H9 (cell line): ENCODE data around the gene SEPTIN5. TPM values are rescaled to one million over a fixed set of nuclear protein-coding genes. Genes with fewer than 3 reads are reported as not detected.

Source experiments
- DNase-seq: peaks from one replicate; pipeline ENCODE4 v3.0.0-alpha.2; 2017
- H2AFZ ChIP-seq: one replicate; pipeline ENCODE4 v1.6.1; 2013; ENCODE audit warnings: mild to moderate bottlenecking, low read length, control low read depth, moderate library complexity
- H2AK5ac ChIP-seq: 2 replicates; pipeline ENCODE4 v1.6.1; 2013; ENCODE audit warnings: low read length, control low read depth, mixed read lengths; ENCODE audit not compliant: insufficient read length
- H2BK120ac ChIP-seq: one replicate; pipeline ENCODE4 v1.6.1; 2013; ENCODE audit warnings: low read depth, mild to moderate bottlenecking, low read length, control low read depth, inconsistent platforms; ENCODE audit not compliant: poor library complexity, severe bottlenecking
- H2BK12ac ChIP-seq: 2 replicates; pipeline ENCODE4 v1.6.1; 2013; ENCODE audit warnings: low read length, control low read depth, mixed read lengths, low read depth; ENCODE audit not compliant: insufficient read length
- H2BK15ac ChIP-seq: 2 replicates; pipeline ENCODE4 v1.6.1; 2013; ENCODE audit warnings: low read depth, low read length, control low read depth
- H2BK20ac ChIP-seq: one replicate; pipeline ENCODE4 v1.6.1; 2013; ENCODE audit warnings: low read depth, mild to moderate bottlenecking, low read length, control low read depth, inconsistent platforms; ENCODE audit not compliant: poor library complexity, severe bottlenecking
- H2BK5ac ChIP-seq: 2 replicates; pipeline ENCODE4 v1.6.1; 2013; ENCODE audit warnings: low read length, control low read depth, mixed read lengths; ENCODE audit not compliant: insufficient read length
- H3K14ac ChIP-seq: 2 replicates; pipeline ENCODE4 v1.6.1; 2013; ENCODE audit warnings: low read length, control low read depth; ENCODE audit not compliant: insufficient read depth
- H3K18ac ChIP-seq: 2 replicates; pipeline ENCODE4 v1.6.1; 2013; ENCODE audit warnings: low read depth, mild to moderate bottlenecking, mixed read lengths, low read length, control low read depth; ENCODE audit not compliant: insufficient read length
- H3K23ac ChIP-seq: 2 replicates; pipeline ENCODE4 v1.6.1; 2013; ENCODE audit warnings: low read length, control low read depth, mixed read lengths, low read depth; ENCODE audit not compliant: insufficient read length
- H3K23me2 ChIP-seq: 2 replicates; pipeline ENCODE4 v1.6.1; 2013; ENCODE audit warnings: low read depth, mild to moderate bottlenecking, mixed read lengths, low read length, control low read depth; ENCODE audit not compliant: insufficient read length, poor library complexity, severe bottlenecking
- H3K27ac ChIP-seq: 2 replicates; pipeline ENCODE4 v1.5.1; 2013; ENCODE audit warnings: low read length, control low read depth, mixed read lengths, low read depth; ENCODE audit not compliant: insufficient read length
- H3K27me3 ChIP-seq: 2 replicates; pipeline ENCODE4 v1.6.1; 2013; ENCODE audit warnings: low read length, control low read depth, inconsistent platforms; ENCODE audit not compliant: insufficient read depth
- H3K4ac ChIP-seq: 2 replicates; pipeline ENCODE4 v1.6.1; 2013; ENCODE audit warnings: low read depth, mild to moderate bottlenecking, control low read depth, inconsistent platforms, low read length, moderate library complexity
- H3K4me1 ChIP-seq: 2 replicates; pipeline ENCODE4 v1.6.1; 2013; ENCODE audit warnings: low read length, control low read depth, inconsistent platforms; ENCODE audit not compliant: insufficient read depth
- H3K4me2 ChIP-seq: 2 replicates; pipeline ENCODE4 v1.6.1; 2013; ENCODE audit warnings: low read length, control low read depth, mixed read lengths; ENCODE audit not compliant: insufficient read length, insufficient read depth
- H3K56ac ChIP-seq: 2 replicates; pipeline ENCODE4 v1.6.1; 2013; ENCODE audit warnings: low read depth, mild to moderate bottlenecking, mixed read lengths, low read length, control low read depth; ENCODE audit not compliant: insufficient read length
- H3K79me1 ChIP-seq: 2 replicates; pipeline ENCODE4 v1.6.1; 2013; ENCODE audit warnings: low read depth, mild to moderate bottlenecking, moderate library complexity, low read length, control low read depth, inconsistent platforms; ENCODE audit not compliant: insufficient read depth, poor library complexity, severe bottlenecking
- H3K79me2 ChIP-seq: 2 replicates; pipeline ENCODE4 v1.6.1; 2013; ENCODE audit warnings: low read length, control low read depth, inconsistent platforms; ENCODE audit not compliant: insufficient read depth
- H3K9ac ChIP-seq: 2 replicates; pipeline ENCODE4 v1.6.1; 2013; ENCODE audit warnings: low read length, control low read depth, mixed read lengths; ENCODE audit not compliant: insufficient read length; ENCODE audit errors: extremely low read depth
- H3K9me3 ChIP-seq: one replicate; pipeline ENCODE4 v1.6.1; 2013; ENCODE audit warnings: low read depth, low read length, inconsistent platforms; ENCODE audit not compliant: control insufficient read depth
- H3T11ph ChIP-seq: one replicate; pipeline ENCODE4 v1.6.1; 2013; ENCODE audit warnings: mild to moderate bottlenecking, low read length, control low read depth, inconsistent platforms
- H4K20me1 ChIP-seq: one replicate; pipeline ENCODE4 v1.6.1; 2013; ENCODE audit not compliant: control insufficient read depth, insufficient read length, insufficient read depth
- H4K5ac ChIP-seq: 2 replicates; pipeline ENCODE4 v1.6.1; 2013; ENCODE audit warnings: low read depth, mild to moderate bottlenecking, mixed read lengths, low read length, control low read depth; ENCODE audit not compliant: insufficient read length
- H4K8ac ChIP-seq: replicated peaks from 2 replicates; pipeline ENCODE4 v1.6.1; 2013; ENCODE audit warnings: low read length, control low read depth, mixed read lengths, low read depth; ENCODE audit not compliant: insufficient read length
- H4K91ac ChIP-seq: 2 replicates; pipeline ENCODE4 v1.6.1; 2013; ENCODE audit warnings: low read depth, mild to moderate bottlenecking, moderate library complexity, mixed read lengths, low read length, control low read depth; ENCODE audit not compliant: insufficient read length
- H3K27ac Mint-ChIP-seq, 3 experiments: 2 replicates in 2 of 3; 3 replicates in 1 of 3; pipeline ENCODE4 v1.8.0; 2020 to 2021; ENCODE audit warnings: mixed read lengths in 3 of 3, mild to moderate bottlenecking in 1 of 3, moderate library complexity in 1 of 3
- H3K27me3 Mint-ChIP-seq: 2 replicates; pipeline ENCODE4 v1.8.0; 2021; ENCODE audit warnings: low read depth, mild to moderate bottlenecking, moderate library complexity, mixed read lengths
- H3K36me3 Mint-ChIP-seq, 3 experiments: 2 replicates in 2 of 3; 3 replicates in 1 of 3; pipeline ENCODE4 v1.8.0; 2020 to 2021; ENCODE audit warnings: low read depth in 3 of 3, mixed read lengths in 3 of 3; ENCODE audit not compliant: insufficient read depth in 1 of 3
- H3K4me1 Mint-ChIP-seq, 2 experiments: 2 replicates each; pipeline ENCODE4 v1.8.0; 2020; ENCODE audit warnings: mixed read lengths in 2 of 2
- H3K4me3 Mint-ChIP-seq, 2 experiments: 2 replicates in 1 of 2; 3 replicates in 1 of 2; pipeline ENCODE4 v1.8.0; 2020 to 2021; ENCODE audit warnings: mild to moderate bottlenecking in 2 of 2, mixed read lengths in 2 of 2, moderate library complexity in 1 of 2
- H3K9me3 Mint-ChIP-seq, 2 experiments: 2 replicates in 1 of 2; 3 replicates in 1 of 2; pipeline ENCODE4 v1.8.0; 2020; ENCODE audit warnings: mild to moderate bottlenecking in 2 of 2, mixed read lengths in 2 of 2, moderate library complexity in 1 of 2
- CTCF ChIP-seq: fragments of 200-600 bp; sonication (generic); conservative IDR thresholded peaks from 3 replicates; pipeline ENCODE4 v1.8.0; 2021; ENCODE audit warnings: antibody characterized with exemption, mild to moderate bottlenecking
- WGBS: extraction: QIAGEN DNeasy Blood & Tissue Kit; methylation state at CpG from one replicate; pipeline ENCODE4 v1.1.7; 2013; ENCODE audit warnings: missing lambda C conversion rate, low lambda C conversion rate, mixed read lengths; ENCODE audit not compliant: insufficient read length; ENCODE audit errors: extremely low coverage; 5-methylcytosine and 5-hydroxymethylcytosine counted together
- total RNA-seq: library from RNA; stranded (reverse); gene quantifications from 2 replicates; pipeline ENCODE4 v1.2.1, GENCODE V29; 2021

Gene SEPTIN5
- total RNA-seq, 1 experiment from 2014 or later, result 17.8 TPM

- no peak overlapping the region for H4K5ac ChIP-seq
- H3K14ac ChIP-seq, result no peak overlapping the region; the same call in 1 of the 2 replicates
- H2BK20ac ChIP-seq, result no peak overlapping the region
- H3K27ac ChIP-seq, result no peak overlapping the region
- peaks cover 9% of the 10 kb centered on the region for H3K23me2 ChIP-seq
- no peak for TF ChIP-seq CTCF
- no peak overlapping the region for H2AFZ ChIP-seq
- H2AK5ac ChIP-seq, result no peak overlapping the region
- H4K91ac ChIP-seq, result no peak overlapping the region
- no peaks in the 10 kb centered on the region for H3K4me1 ChIP-seq
- H3K27me3 ChIP-seq, result peaks cover 47% of the 10 kb centered on the region; the same call in 1 of the 2 replicates
- no CpG with 5 or more reads among the region's 61 CpGs for WGBS
- no peak overlapping the region for H3K27ac Mint-ChIP-seq
- H4K8ac ChIP-seq, result no peak overlapping the region
- no peak overlapping the region for H3T11ph ChIP-seq
- H3K4me2 ChIP-seq, result no peak overlapping the region
- H3K56ac ChIP-seq, result no peak overlapping the region
- peaks cover 9 to 15% of the 10 kb centered on the region in 2 experiments for H3K4me1 Mint-ChIP-seq
- peaks cover 0 to under 1% (median 0%) of the 10 kb centered on the region in 3 experiments; a peak in 2 of 7 replicates for H3K36me3 Mint-ChIP-seq
- H3K23ac ChIP-seq, result no peak overlapping the region
- no peak overlapping the region for H2BK12ac ChIP-seq
- H3K18ac ChIP-seq, result no peak overlapping the region
- no peak overlapping the region for H3K4ac ChIP-seq
- DNase-seq, result no peak
- peaks cover 7% of the 10 kb centered on the region for H4K20me1 ChIP-seq
- no peaks in the 10 kb centered on the region for H3K79me2 ChIP-seq
- H3K79me1 ChIP-seq, result no peaks in the 10 kb centered on the region
- H2BK15ac ChIP-seq, result no peak overlapping the region
- no peak overlapping the region for H2BK5ac ChIP-seq
- H3K27me3 Mint-ChIP-seq, result peaks cover 74% of the 10 kb centered on the region
- H2BK120ac ChIP-seq, result no peak overlapping the region
- H3K4me3 Mint-ChIP-seq, result peak overlapping the region in 1 of 2 experiments; percentile 35; a peak in 1 of 5 replicates
- no peak overlapping the region for H3K9ac ChIP-seq
- H3K9me3 ChIP-seq, result no peaks in the 10 kb centered on the region
- H3K9me3 Mint-ChIP-seq, result peaks cover 8 to 19% of the 10 kb centered on the region in 2 experiments; a peak in 3 of 5 replicates
These were observed 13.2 kb downstream of the SEPTIN5 start for GRCh38 chr22:19727310-19728150.
